Calu3 (cell line): ENCODE results near the gene VWA8. TPM values are rescaled to one million over a fixed set of nuclear protein-coding genes. Genes with fewer than 3 reads are reported as not detected.

Experiments
- BruUV-seq: library from RNA; stranded (reverse); fragments of 400-500 nt; replicated peaks from 2 replicates; lab custom pipeline; 2021; lab: Mats Ljungman, UMichigan
- CTCF ChIA-PET: fragments of 300-600 bp; sonication (Branson Sonifier 250); formaldehyde crosslinking; loops from one replicate; lab custom pipeline; 2022; ENCODE audit warnings: antibody characterized with exemption; lab: Charles Lee
- DNase-seq: peaks from one replicate; pipeline ENCODE4 v3.0.0; 2022
- H3K27ac Mint-ChIP-seq: one replicate; pipeline ENCODE4 v1.8.0; 2022; ENCODE audit warnings: mixed read lengths; ENCODE audit not compliant: unreplicated experiment
- H3K27me3 Mint-ChIP-seq: one replicate; pipeline ENCODE4 v1.8.0; 2022; ENCODE audit warnings: mixed read lengths; ENCODE audit not compliant: unreplicated experiment
- H3K36me3 Mint-ChIP-seq: one replicate; pipeline ENCODE4 v1.8.0; 2022; ENCODE audit warnings: mild to moderate bottlenecking, moderate library complexity, mixed read lengths; ENCODE audit not compliant: insufficient read depth, unreplicated experiment
- H3K4me1 Mint-ChIP-seq: one replicate; pipeline ENCODE4 v1.8.0; 2022; ENCODE audit warnings: mild to moderate bottlenecking, low read depth, mixed read lengths; ENCODE audit not compliant: unreplicated experiment
- H3K4me3 Mint-ChIP-seq: one replicate; pipeline ENCODE4 v1.8.0; 2022; ENCODE audit warnings: mild to moderate bottlenecking, low read depth, moderate library complexity, mixed read lengths; ENCODE audit not compliant: unreplicated experiment
- H3K9me3 Mint-ChIP-seq: one replicate; pipeline ENCODE4 v1.8.0; 2022; ENCODE audit warnings: low read depth, mixed read lengths; ENCODE audit not compliant: unreplicated experiment
- intact Hi-C: fragments of 100-400 bp; cut with micrococcal nuclease; formaldehyde crosslinking; loops from one replicate; pipeline ENCODE4 v1.10.0; 2022; ENCODE audit not compliant: unreplicated experiment
- total RNA-seq: library from RNA; stranded (reverse); gene quantifications from 2 replicates; pipeline ENCODE4 v1.2.3, GENCODE V29; 2022
- TF ChIP-seq, protein P1 (sequence below): fragments of 200-600 bp; IDR thresholded peaks from one replicate; pipeline ENCODE4 v1.8.0; 2022; ENCODE audit warnings: antibody characterized with exemption; ENCODE audit not compliant: unreplicated experiment

Gene VWA8
- total RNA-seq, 1 experiment from 2014 or later = 15.2 TPM

GRCh38 chr13:41533266-41534052 lies 427.4 kb downstream of the VWA8 start:
- DNase-seq = no peak
- H3K27me3 Mint-ChIP-seq = no peaks in the 10 kb centered on the region
- intact Hi-C loops = no loop called here
- TF ChIP-seq, protein P1, sequence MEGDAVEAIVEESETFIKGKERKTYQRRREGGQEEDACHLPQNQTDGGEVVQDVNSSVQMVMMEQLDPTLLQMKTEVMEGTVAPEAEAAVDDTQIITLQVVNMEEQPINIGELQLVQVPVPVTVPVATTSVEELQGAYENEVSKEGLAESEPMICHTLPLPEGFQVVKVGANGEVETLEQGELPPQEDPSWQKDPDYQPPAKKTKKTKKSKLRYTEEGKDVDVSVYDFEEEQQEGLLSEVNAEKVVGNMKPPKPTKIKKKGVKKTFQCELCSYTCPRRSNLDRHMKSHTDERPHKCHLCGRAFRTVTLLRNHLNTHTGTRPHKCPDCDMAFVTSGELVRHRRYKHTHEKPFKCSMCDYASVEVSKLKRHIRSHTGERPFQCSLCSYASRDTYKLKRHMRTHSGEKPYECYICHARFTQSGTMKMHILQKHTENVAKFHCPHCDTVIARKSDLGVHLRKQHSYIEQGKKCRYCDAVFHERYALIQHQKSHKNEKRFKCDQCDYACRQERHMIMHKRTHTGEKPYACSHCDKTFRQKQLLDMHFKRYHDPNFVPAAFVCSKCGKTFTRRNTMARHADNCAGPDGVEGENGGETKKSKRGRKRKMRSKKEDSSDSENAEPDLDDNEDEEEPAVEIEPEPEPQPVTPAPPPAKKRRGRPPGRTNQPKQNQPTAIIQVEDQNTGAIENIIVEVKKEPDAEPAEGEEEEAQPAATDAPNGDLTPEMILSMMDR = no peak
- no peaks in the 10 kb centered on the region for H3K36me3 Mint-ChIP-seq
- no peaks in the 10 kb centered on the region for H3K4me1 Mint-ChIP-seq
- H3K9me3 Mint-ChIP-seq = no peaks in the 10 kb centered on the region
- H3K27ac Mint-ChIP-seq = no peak overlapping the region
- CTCF ChIA-PET = interaction anchor here (0.6 kb wide), 1 partner anchor 422 kb away, joined by 3 read pairs; no protein-coding TSS in a partner anchor
- no peak overlapping the region for H3K4me3 Mint-ChIP-seq
- BruUV-seq = no TSS peak

DNA sequence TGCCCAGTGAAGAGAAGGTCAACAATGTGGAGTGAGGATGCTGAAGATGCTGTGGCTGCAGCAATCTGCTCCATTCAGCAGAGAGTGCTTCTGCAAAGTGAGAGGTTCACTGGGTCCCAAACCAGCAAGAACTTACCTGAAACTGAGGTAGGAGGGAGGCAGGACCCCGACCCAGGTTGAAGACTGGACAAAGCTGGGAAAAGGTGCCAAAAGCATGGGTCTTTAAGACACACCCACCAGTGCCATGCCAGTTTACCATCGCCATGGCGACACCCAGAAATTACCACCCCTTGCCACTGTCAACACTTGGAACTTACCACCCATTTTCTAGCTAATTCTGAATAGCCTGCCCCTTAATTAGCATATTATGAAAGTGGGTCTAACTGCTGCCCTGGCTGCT lies 432.9 kb downstream of the VWA8 start:
- Mint-ChIP-seq H3K4me1 (no peaks in the 10 kb centered on the region), H3K36me3 (no peaks in the 10 kb centered on the region), H3K27me3 (peaks cover 22% of the 10 kb centered on the region), H3K9me3 (no peaks in the 10 kb centered on the region), H3K27ac (no peak overlapping the region), H3K4me3 (no peak overlapping the region)
- TF ChIP-seq, protein P1 = no peak
- no TSS peak for BruUV-seq
- CTCF ChIA-PET = no interaction called here
- intact Hi-C loops = no loop called here
- DNase-seq = no peak

DNA sequence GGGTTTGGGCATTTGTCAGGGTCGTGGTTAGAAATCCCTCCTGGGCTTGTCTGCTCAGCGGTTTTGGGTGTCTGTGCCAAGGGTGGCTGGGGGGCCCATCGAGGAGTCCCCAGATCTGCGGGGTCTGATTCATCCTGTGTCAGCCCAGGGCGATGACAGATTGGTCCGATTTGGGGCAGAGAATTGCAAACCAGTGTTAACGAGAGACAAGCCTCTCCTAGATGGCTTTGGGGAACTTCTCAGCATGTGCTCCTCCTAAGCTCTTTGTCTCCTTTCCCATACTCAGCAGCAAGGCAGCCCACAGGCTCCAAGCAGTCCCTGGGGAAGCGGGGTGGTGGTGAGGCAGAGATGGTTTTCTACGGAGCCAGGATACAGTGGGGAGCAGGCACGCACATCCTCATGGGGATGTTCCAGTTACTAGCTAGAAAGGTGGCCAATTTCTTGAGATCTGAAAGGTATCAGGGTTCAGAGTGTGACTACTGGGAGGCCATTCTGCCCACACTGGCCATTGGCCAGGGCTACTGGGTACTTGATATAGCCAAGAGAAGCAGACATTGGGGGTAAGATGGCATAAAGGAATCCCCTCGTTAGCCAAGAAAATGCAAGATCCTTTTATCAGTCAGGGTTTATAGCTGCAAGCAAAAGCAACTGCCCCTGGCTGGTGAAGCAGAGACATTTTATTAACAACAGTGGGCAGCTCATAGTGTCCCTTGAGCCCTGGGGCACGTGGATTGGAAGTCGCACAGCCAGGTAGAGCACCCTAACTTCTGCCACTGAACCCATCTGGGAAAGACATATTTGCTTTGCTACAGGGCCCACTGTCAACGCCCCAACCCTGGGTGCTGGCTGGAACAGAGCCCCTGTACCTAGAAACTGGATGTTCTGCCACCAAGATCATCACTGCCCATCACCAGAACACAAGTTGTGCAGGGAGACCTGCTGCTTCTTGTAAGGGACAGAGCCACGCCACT lies 440.0 kb downstream of the VWA8 start:
- DNase-seq = no peak
- no TSS peak for BruUV-seq
- CTCF ChIA-PET = no interaction called here
- Mint-ChIP-seq H3K27ac (no peak overlapping the region), H3K9me3 (no peaks in the 10 kb centered on the region), H3K4me3 (no peak overlapping the region), H3K27me3 (no peaks in the 10 kb centered on the region), H3K36me3 (no peaks in the 10 kb centered on the region), H3K4me1 (no peaks in the 10 kb centered on the region)
- TF ChIP-seq, protein P1 = no peak
- intact Hi-C loops = no loop called here

- no peaks in the 10 kb centered on the region for H3K9me3 Mint-ChIP-seq
- H3K27me3 Mint-ChIP-seq = no peaks in the 10 kb centered on the region
- H3K27ac Mint-ChIP-seq = no peak overlapping the region
- H3K4me3 Mint-ChIP-seq = no peak overlapping the region
- intact Hi-C loops = no loop called here
- no peaks in the 10 kb centered on the region for H3K4me1 Mint-ChIP-seq
- CTCF ChIA-PET = no interaction called here
- DNase-seq = no peak
- no TSS peak for BruUV-seq
- H3K36me3 Mint-ChIP-seq = no peaks in the 10 kb centered on the region
- TF ChIP-seq, protein P1 = no peak
These were observed 440.8 kb downstream of the VWA8 start for GRCh38 chr13:41520016-41520659.
